K562 (cell line): ENCODE measurements around the gene ITPR1. TPM values are rescaled to one million over a fixed set of nuclear protein-coding genes. Genes with fewer than 3 reads are reported as not detected.

Experiments used
- ATAC-seq: fragments of 200-7000 bp; cut with Tn5 transposase; 3 replicates; pipeline ENCODE4 v1.9.1; 2020; ENCODE audit warnings: moderate library complexity
- BruUV-seq: library from RNA; stranded (reverse); fragments of 400-500 nt; replicated peaks from 2 replicates; lab custom pipeline; 2021; lab: Mats Ljungman, UMichigan
- CTCF ChIA-PET: fragments of 300-600 bp; formaldehyde crosslinking; extraction: SDS; loops from one replicate; lab custom pipeline; 2021; ENCODE audit warnings: low intra/inter-chr PET ratio; lab: Yijun Ruan, JAX
- POLR2A ChIA-PET: fragments of 300-600, 350-650 bp; sonication (Branson Sonifier 250); formaldehyde crosslinking; extraction: SDS; loops from one replicate; lab custom pipeline; 2021; ENCODE audit warnings: antibody characterized with exemption, inconsistent platforms; lab: Yijun Ruan, JAX
- DNase-seq, 4 experiments: peaks; one replicate each; pipeline versions ENCODE4 v3.0.0 to v3.0.0-alpha.2; 2011 to 2018; ENCODE audit warnings: low spot score in 3 of 4, mixed read lengths in 3 of 4; ENCODE audit errors: extremely low read depth in 1 of 4
- FAIRE-seq: peaks from 2 replicates; lab custom pipeline; 2011; peaks lifted over from hg19 to GRCh38; lab: Jason Lieb, UNC
- H2AFZ ChIP-seq: 2 replicates; pipeline ENCODE4 v1.6.0; 2011; ENCODE audit warnings: low read depth, low read length, control low read depth, inconsistent platforms
- H3K27ac ChIP-seq: fragments of 200-600 bp; 3 replicates; pipeline ENCODE4 v1.8.0; 2011; ENCODE audit warnings: low read depth, mild to moderate bottlenecking, control low read depth, inconsistent platforms, low read length, moderate library complexity, mixed read lengths; ENCODE audit errors: extremely low read depth
- H3K27me3 ChIP-seq, 2 experiments: fragments of 300-600 bp in 1 of 2; 2 replicates in 1 of 2; 3 replicates in 1 of 2; pipeline versions ENCODE4 v1.6.0 to v1.8.0; 2011; ENCODE audit warnings: inconsistent platforms in 2 of 2, low read length in 2 of 2, mild to moderate bottlenecking in 1 of 2, mixed read lengths in 1 of 2, moderate library complexity in 1 of 2; ENCODE audit not compliant: control insufficient read depth in 2 of 2, insufficient read depth in 2 of 2
- H3K36me3 ChIP-seq: fragments of 300-600 bp; 3 replicates; pipeline ENCODE4 v1.8.0; 2011; ENCODE audit warnings: mild to moderate bottlenecking, low read length, inconsistent platforms; ENCODE audit not compliant: control insufficient read depth, insufficient read depth
- H3K4me1 ChIP-seq, 2 experiments: fragments of 200-600 bp in 1 of 2; replicated peaks in 1 of 2; 2 replicates in 1 of 2; 3 replicates in 1 of 2; pipeline versions ENCODE4 v1.5.1 to v1.8.0; 2011; ENCODE audit warnings: inconsistent platforms in 2 of 2, low read length in 2 of 2, mild to moderate bottlenecking in 1 of 2, mixed read lengths in 1 of 2, moderate library complexity in 1 of 2; ENCODE audit not compliant: control insufficient read depth in 2 of 2, insufficient read depth in 2 of 2
- H3K4me2 ChIP-seq: 2 replicates; pipeline ENCODE4 v1.6.1; 2011; ENCODE audit warnings: low read length, control low read depth, inconsistent platforms, mixed read lengths; ENCODE audit not compliant: insufficient read depth
- H3K4me3 ChIP-seq: fragments of 200-600 bp; sonication (generic), shearing (Covaris generic); 2 replicates; pipeline ENCODE4 v1.5.1; 2016; ENCODE audit warnings: control low read depth, inconsistent platforms
- H3K79me2 ChIP-seq: fragments of 200-600 bp; 3 replicates; pipeline ENCODE4 v1.8.0; 2011; ENCODE audit warnings: low read length, inconsistent platforms; ENCODE audit not compliant: control insufficient read depth, insufficient read depth
- H3K9ac ChIP-seq, 2 experiments: 2 replicates each; pipeline versions ENCODE4 v1.6.0 to v1.6.1; 2011; ENCODE audit warnings: low read depth in 2 of 2, low read length in 2 of 2, control low read depth in 1 of 2, inconsistent platforms in 1 of 2, mild to moderate bottlenecking in 1 of 2, mixed read lengths in 1 of 2; ENCODE audit not compliant: insufficient read depth in 1 of 2
- H3K9me1 ChIP-seq: one replicate; pipeline ENCODE4 v1.6.0; 2011; ENCODE audit warnings: inconsistent platforms, mild to moderate bottlenecking, low read length, moderate library complexity; ENCODE audit not compliant: control insufficient read depth, insufficient read depth
- H3K9me3 ChIP-seq: replicated peaks from 2 replicates; pipeline ENCODE4 v1.5.1; 2011; ENCODE audit warnings: low read depth, low read length, inconsistent platforms; ENCODE audit not compliant: control insufficient read depth, insufficient read depth
- H4K20me1 ChIP-seq: replicated peaks from 2 replicates; pipeline ENCODE4 v1.6.1; 2011; ENCODE audit warnings: low read length, inconsistent platforms, mixed read lengths; ENCODE audit not compliant: control insufficient read depth, insufficient read depth
- ARID1B ChIP-seq: fragments of 450-650 bp; IDR thresholded peaks from 2 replicates; pipeline ENCODE4 v1.6.1; 2016; ENCODE audit warnings: antibody characterized with exemption, mild to moderate bottlenecking, inconsistent platforms
- ARID4B ChIP-seq: sonication (generic); formaldehyde crosslinking; IDR thresholded peaks from 2 replicates; pipeline ENCODE4 v1.8.0; 2022; ENCODE audit warnings: mild to moderate bottlenecking, missing genetic modification reagents
- CEBPB ChIP-seq: fragments of 450-650 bp; IDR thresholded peaks from 2 replicates; pipeline ENCODE4 v1.6.1; 2016; ENCODE audit warnings: missing genetic modification characterization, missing compliant biosample characterization
- CEBPG ChIP-seq, 3 experiments: fragments of 200-800 bp in 1 of 3; sonication (Bioruptor generic) in 1 of 3; sonication (generic) in 1 of 3; formaldehyde crosslinking in 1 of 3; IDR thresholded peaks in 2 of 3; conservative IDR thresholded peaks in 1 of 3; 2 replicates each; pipeline versions ENCODE4 v1.6.1 to v1.8.0; 2016 to 2022; ENCODE audit warnings: missing compliant biosample characterization in 2 of 3, missing genetic modification characterization in 2 of 3, mild to moderate bottlenecking in 1 of 3, missing genetic modification reagents in 1 of 3
- E2F3 ChIP-seq: fragments of 250-450 bp; sonication (Bioruptor Pico); IDR thresholded peaks from 2 replicates; pipeline ENCODE4 v1.4.0; 2020; ENCODE audit warnings: mild to moderate bottlenecking
- ETV1 ChIP-seq: fragments of 450-650 bp; conservative IDR thresholded peaks from 2 replicates; pipeline ENCODE4 v1.6.1; 2016; ENCODE audit warnings: missing genetic modification characterization, control low read depth, low read depth, missing compliant biosample characterization
- EWSR1 ChIP-seq: fragments of 450-650 bp; IDR thresholded peaks from 2 replicates; pipeline ENCODE4 v1.6.1; 2018; ENCODE audit warnings: borderline replicate concordance, mild to moderate bottlenecking, low read depth, moderate library complexity; ENCODE audit not compliant: partially characterized antibody
- HLTF ChIP-seq: fragments of 450-650 bp; IDR thresholded peaks from 2 replicates; pipeline ENCODE4 v1.6.1; 2016
- POLR2AphosphoS5 ChIP-seq: IDR thresholded peaks from 2 replicates; pipeline ENCODE4 v1.6.1; 2011; ENCODE audit warnings: mild to moderate bottlenecking, low read depth, low read length, moderate library complexity; ENCODE audit not compliant: control insufficient read depth, insufficient read depth
- SMAD1 ChIP-seq: fragments of 150-350 bp; IDR thresholded peaks from 2 replicates; pipeline ENCODE4 v1.6.1; 2014; ENCODE audit warnings: low read length, low read depth; ENCODE audit not compliant: partially characterized antibody
- TEAD1 ChIP-seq, 2 experiments: fragments of 450-650 bp in 1 of 2; sonication (generic) in 1 of 2; formaldehyde crosslinking; IDR thresholded peaks; 2 replicates each; pipeline versions ENCODE4 v1.4.0 to v1.8.0; 2020 to 2022; ENCODE audit warnings: mild to moderate bottlenecking in 2 of 2, missing genetic modification reagents in 1 of 2
- ZNF766 ChIP-seq: fragments of 200-800 bp; sonication (Bioruptor generic); conservative IDR thresholded peaks from 2 replicates; pipeline ENCODE4 v1.6.1; 2016; ENCODE audit warnings: missing genetic modification characterization, missing compliant biosample characterization
- in situ Hi-C: fragments of 300-500 bp; cut with MboI; formaldehyde crosslinking; loops from 4 replicates; pipeline ENCODE4 v1.15.0; 2018; ENCODE audit warnings: inconsistent platforms, mixed read lengths
- intact Hi-C: fragments of 100-400 bp; cut with micrococcal nuclease; formaldehyde crosslinking; loops from 2 replicates; pipeline ENCODE4 v1.14.2; 2022
- polyA plus RNA-seq, 8 experiments: library from polyadenylated mRNA; depleted of rRNA in 4 of 8; stranded (reverse) in 5 of 8; unstranded in 3 of 8; fragments of >200 nt; fragmentation: Nextera tagmentation in 2 of 8; fragmentation: Illumina TruSeq in 1 of 8; extraction: Ambion mirVana in 2 of 8; extraction: Trizol in 1 of 8; gene quantifications; 2 replicates each; pipeline versions ENCODE4 v1.2.1 to v1.2.3, GENCODE V29; 2011 to 2014; ENCODE audit warnings: inconsistent platforms in 1 of 8, missing spikeins in 1 of 8
- total RNA-seq, 7 experiments: library from RNA; depleted of rRNA in 6 of 7; stranded (reverse); fragments of >200 nt in 6 of 7; fragmentation: Illumina TruSeq in 2 of 7; extraction: Trizol in 2 of 7; gene quantifications; 2 replicates each; pipeline versions ENCODE4 v1.2.1 to v1.2.3, GENCODE V29; 2011 to 2021; ENCODE audit warnings: low replicate concordance in 1 of 7

The ITPR1 gene
- total and polyA plus RNA-seq, 9 of the 15 experiments (the other 6 are each of a cell fraction or from before 2014, with no cell fraction given) = 22.4 to 40.0 (median 27.4) TPM

GRCh38 chr3:4575381-4575780 lies 82.2 kb downstream of the ITPR1 start:
- no peak overlapping the region for H3K4me2 ChIP-seq
- no peak overlapping the region for H2AFZ ChIP-seq
- ChIA-PET CTCF (no interaction called here), POLR2A (interaction anchor here (0.6 to 1.1 kb wide), 3 partner anchors 8 to 82 kb away, joined by 3 to 4 read pairs (median 3); partner anchors contain the start of gene ITPR1)
- ATAC-seq = no peak
- no peaks in the 10 kb centered on the region for H3K9me3 ChIP-seq
- H3K4me3 ChIP-seq = no peak overlapping the region
- peaks cover 1% of the 10 kb centered on the region; the same call in 1 of the 2 replicates for H4K20me1 ChIP-seq
- no peak for FAIRE-seq
- BruUV-seq = no TSS peak
- H3K9ac ChIP-seq = no peak overlapping the region
- TF ChIP-seq ARID4B = no peak
- no peak for TF ChIP-seq ARID1B
- no peak for TF ChIP-seq ETV1 (tag)
- no peak for TF ChIP-seq HLTF
- no peak for TF ChIP-seq CEBPG (CRISPR knock-in tag; IDR thresholded peaks at IDR 0.05)
- peak in 1 of 2 experiments; percentile 35; a peak in 1 of 4 replicates for TF ChIP-seq CEBPG (tag; conservative IDR thresholded peaks at IDR 0.05 in 1 of 2, IDR thresholded peaks at IDR 0.05 in 1 of 2)
- TF ChIP-seq POLR2AphosphoS5 = no peak
- TF ChIP-seq ZNF766 (CRISPR knock-in tag) = no peak
- no peak for TF ChIP-seq TEAD1 (CRISPR knock-in tag; IDR thresholded peaks at IDR 0.05)
- TF ChIP-seq EWSR1 = no peak
- TF ChIP-seq CEBPB (tag) = peak; percentile 43
- TF ChIP-seq E2F3 (CRISPR knock-in tag) = no peak
- TF ChIP-seq SMAD1 = no peak
- DNase-seq = no peak
- in situ Hi-C loops = no loop called here
- H3K79me2 ChIP-seq = no peaks in the 10 kb centered on the region
- no peak overlapping the region for H3K27ac ChIP-seq
- no peaks in the 10 kb centered on the region for H3K9me1 ChIP-seq
- no peaks in the 10 kb centered on the region; a peak in 1 of 5 replicates for H3K27me3 ChIP-seq
- H3K36me3 ChIP-seq = no peaks in the 10 kb centered on the region
- intact Hi-C loops = no loop called here
- peaks cover 4 to 9% of the 10 kb centered on the region in 2 experiments; a peak in 3 of 5 replicates for H3K4me1 ChIP-seq
